Activated CD8-positive, alpha-beta memory T cell treated with anti-CD3 and anti-CD28 coated beads for 36 hours (primary cell): ENCODE data around the gene MTIF3. TPM values are rescaled to one million over a fixed set of nuclear protein-coding genes. Genes with fewer than 3 reads are reported as not detected.
"Not testable (repeated sequence)": the region's sequence is repeated elsewhere in the genome, so short reads cannot be mapped to it uniquely, and the experiment has no call there.

Experiments used
- CTCF ChIA-PET: fragments of 350-600 bp; sonication (Branson Sonifier 250); formaldehyde crosslinking; loops from one replicate; lab custom pipeline; 2021; ENCODE audit warnings: antibody characterized with exemption; lab: Charles Lee
- POLR2A ChIA-PET: fragments of 350-600 bp; sonication (Branson Sonifier 250); formaldehyde crosslinking; loops from one replicate; lab custom pipeline; 2021; ENCODE audit warnings: antibody characterized with exemption; lab: Charles Lee
- total RNA-seq, 2 experiments: library from RNA; stranded (reverse); gene quantifications; one replicate each; pipeline ENCODE4 v1.2.3, GENCODE V29; 2021

The MTIF3 gene
- total RNA-seq, 2 experiments from 2014 or later = 30.1 to 31.8 TPM

- POLR2A ChIA-PET, CTCF ChIA-PET: not testable (repeated sequence)
Measured at GRCh38 chr13:27400405-27400804, 50.0 kb downstream of the MTIF3 start.

GRCh38 chr13:27398360-27398759, 52.0 kb downstream of the MTIF3 start:
- ChIA-PET CTCF (no interaction called here), POLR2A (no interaction called here)

- POLR2A ChIA-PET = no interaction called here
Measured at GRCh38 chr13:27396252-27396846, 54.0 kb downstream of the MTIF3 start.

GRCh38 chr13:27395007-27395510, 55.3 kb downstream of the MTIF3 start:
- POLR2A ChIA-PET = no interaction called here
- CTCF ChIA-PET = no interaction called here

More at GRCh38 chr13:27396252-27396846, 54.0 kb downstream of the MTIF3 start:
- CTCF ChIA-PET = no interaction called here

- POLR2A ChIA-PET = no interaction called here
- CTCF ChIA-PET = no interaction called here
Measured at GRCh38 chr13:27393101-27393500, 57.3 kb downstream of the MTIF3 start.

GRCh38 chr13:27391471-27391870, 58.9 kb downstream of the MTIF3 start:
- ChIA-PET POLR2A (no interaction called here), CTCF (no interaction called here)

- ChIA-PET CTCF (no interaction called here), POLR2A (no interaction called here)
Measured at GRCh38 chr13:27389891-27390290, 60.5 kb downstream of the MTIF3 start.

- CTCF ChIA-PET = no interaction called here
- POLR2A ChIA-PET = no interaction called here
Measured at GRCh38 chr13:27388241-27388640, 62.1 kb downstream of the MTIF3 start.

Other genes with a start within 250 kb of the MTIF3 start
- gene RPL21, start 199.0 kb downstream of the MTIF3 start, total RNA-seq = 1,000 to 10,000 TPM; 1,153 to 1,269 TPM
- gene RASL11A, start 179.7 kb downstream of the MTIF3 start, total RNA-seq = 1 to 10 TPM; 2.7 to 2.8 TPM
- 100 to 1,000 TPM; 300 to 307 TPM for gene GTF3A, start 25.9 kb downstream of the MTIF3 start, total RNA-seq
- 1 to 10 TPM; 4.3 to 4.4 TPM for gene LNX2, start 170.0 kb upstream of the MTIF3 start, total RNA-seq
- gene POLR1D, start 171.3 kb upstream of the MTIF3 start, total RNA-seq = 100 to 1,000 TPM; 131 to 135 TPM